NCI-H1694 treated with DMSO at 0.1 percent for 48 hours (cell line): ENCODE data around the gene TTLL11.
A peak's percentile ranks its signal among the peaks of the same experiment; 100 is the strongest.

Experiments used
- DNase-seq: peaks from one replicate; lab custom pipeline; 2025; lab: John Stamatoyannopoulos, UW

TTLL11 gene

DNA sequence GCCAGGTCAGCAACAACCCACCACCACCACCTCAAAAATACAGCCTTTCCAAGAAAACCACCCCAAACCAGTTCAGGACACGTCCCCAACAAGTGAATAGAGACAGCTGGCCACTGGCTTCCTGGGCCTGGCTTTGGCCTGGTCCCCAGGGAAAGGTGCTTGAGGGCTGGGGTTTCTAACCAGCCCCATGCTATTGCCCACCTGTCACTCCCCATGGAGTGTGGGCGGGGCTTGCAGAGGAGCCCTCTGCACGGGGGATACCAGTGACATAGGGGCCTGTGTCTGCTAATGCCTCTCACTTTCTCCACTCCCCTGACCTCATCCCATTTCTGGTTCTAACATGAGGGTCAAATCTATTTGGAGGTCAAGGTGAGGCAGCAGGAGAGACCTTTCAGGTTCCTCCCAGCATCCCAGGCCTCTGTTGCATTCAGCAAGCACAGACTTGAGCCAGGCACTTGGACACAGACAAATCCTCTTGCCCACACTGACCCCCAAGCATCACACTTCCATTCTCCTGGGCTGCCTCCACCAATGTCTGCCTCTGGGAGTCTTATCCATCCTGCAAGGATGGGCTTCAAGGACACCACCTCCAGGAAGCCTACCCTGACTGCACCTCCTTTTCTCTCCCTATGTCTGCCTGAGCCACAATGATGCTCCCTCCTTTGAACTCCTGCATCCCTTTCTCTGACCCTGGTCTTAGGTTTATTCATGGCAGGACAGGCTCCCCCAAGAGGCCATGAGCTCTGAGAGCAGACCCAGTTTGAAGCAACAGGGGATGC is 16.1 kb upstream of the TTLL11 start:
- no peak for DNase-seq

- no peak for DNase-seq
These were observed 14.2 kb upstream of the TTLL11 start for GRCh38 chr9:122107291-122107805.

DNA sequence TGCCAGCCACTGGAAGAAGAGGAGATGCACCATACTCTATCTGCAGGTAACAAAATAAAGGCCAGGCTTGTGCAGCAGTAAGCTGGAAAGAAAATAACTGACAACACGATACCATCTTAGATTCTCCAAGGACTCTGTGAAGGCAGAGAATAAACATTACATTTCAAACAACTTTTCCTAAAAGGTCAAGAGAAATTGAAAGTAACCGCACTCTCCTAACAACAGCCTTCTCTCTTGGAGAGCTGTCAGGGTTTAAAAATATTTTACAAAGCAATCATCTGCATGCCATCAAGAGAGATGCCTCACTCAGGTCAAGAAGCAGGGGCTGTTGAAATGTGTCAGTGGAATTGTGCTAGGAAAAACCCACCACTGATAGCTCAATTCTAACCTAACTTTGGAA is 13.5 kb upstream of the TTLL11 start:
- DNase-seq, result no peak

GRCh38 chr9:122103985-122104384 is 10.9 kb upstream of the TTLL11 start:
- DNase-seq, result no peak

DNA sequence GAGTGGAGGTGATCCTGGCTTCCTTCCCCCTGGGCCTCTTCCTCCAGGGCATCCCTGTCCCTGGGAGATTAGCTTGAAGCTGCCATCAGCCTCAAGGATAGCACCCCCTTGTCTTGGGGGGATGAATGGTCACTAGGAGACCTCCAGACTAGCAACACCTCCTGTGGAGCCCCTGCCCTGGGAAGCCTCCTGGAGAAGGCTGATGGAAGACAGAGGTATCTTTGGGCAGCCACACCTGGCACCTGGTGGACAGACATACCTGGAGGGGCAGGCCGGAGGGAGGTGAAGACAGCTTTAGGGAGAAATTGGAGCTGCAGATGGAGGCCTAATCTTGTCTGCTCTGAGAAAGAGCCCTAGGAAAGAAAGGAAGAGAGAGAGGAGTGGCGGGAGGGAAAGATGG is 9.0 kb upstream of the TTLL11 start:
- DNase-seq, result no peak

DNA sequence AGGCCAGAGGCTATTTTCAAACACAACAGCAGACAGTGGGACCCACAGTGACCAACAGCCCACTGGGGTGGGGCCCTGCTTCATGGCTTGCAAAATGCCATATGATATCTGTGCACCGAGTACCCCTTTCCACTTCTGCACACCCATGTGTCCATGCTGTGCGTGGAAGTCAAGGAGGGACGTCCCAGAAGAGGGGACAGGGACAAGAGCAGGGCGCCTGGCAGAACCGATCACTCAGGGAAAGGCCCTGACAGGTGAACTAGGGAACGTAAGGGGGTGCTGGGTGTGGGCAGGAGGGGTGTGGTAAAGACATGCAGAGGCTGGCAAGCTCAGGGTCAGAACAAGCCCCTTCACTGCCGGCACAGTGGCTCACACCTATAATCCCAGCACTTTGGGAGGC is 7.6 kb upstream of the TTLL11 start:
- DNase-seq, result no peak

DNA sequence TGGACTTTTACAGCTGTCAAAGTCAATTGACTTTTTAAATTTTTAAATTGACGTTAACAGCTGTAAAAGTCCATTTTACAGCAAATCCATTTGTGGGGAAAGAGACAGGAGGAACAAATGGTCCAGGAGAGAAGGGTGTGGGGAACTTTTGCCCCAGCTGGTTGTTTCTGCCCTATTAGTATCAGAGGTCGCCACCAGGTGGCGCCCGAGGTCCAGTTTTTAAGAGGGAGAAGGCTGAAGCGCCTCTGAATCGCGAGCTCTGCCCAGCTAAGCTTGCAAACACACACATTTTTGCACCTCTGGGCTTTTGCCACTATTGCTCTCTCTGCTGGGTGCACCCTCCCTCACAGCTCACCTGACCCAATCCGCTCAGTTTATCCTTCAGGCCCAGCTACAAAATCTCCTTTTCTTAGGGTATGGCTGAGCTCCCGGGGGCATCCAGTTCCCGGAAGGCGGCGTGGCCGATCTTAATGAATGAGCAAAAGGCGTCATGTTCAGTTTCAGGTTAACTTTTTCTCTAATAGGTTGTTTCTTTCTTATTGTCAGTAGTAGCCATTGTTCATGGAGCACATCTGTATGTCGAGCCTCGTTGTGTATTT is 6.3 kb upstream of the TTLL11 start:
- peak; percentile 28 for DNase-seq

DNA sequence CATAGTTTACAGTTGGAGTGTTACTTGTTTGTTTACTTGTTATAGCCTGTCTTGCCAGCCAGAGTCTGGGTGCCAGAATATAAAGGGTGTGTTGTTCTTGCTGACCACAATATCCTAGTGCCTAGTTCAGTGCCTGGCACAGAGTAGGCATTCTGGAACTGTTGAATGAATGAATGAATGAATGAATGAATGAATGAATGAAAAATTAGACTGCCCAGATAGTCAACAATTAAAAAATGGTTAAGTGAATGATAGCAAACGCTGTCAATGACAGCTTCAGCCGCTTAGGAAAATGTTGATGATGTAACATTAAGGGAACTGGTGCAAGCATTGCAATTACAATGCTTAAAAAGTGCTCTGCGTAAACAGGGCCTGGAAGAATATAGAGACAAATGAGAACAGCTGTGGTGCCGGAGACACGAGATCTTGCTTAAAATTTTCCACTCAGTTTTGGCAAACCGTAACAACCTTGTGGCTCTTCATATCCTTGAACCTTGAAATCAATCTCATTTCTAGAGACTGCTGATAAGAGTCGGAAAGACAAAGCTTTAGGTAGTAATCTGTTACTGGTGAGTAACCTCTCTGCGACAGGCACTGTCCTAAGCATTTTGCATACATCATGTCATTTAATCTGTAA is 4.7 kb upstream of the TTLL11 start:
- DNase-seq, result no peak

GRCh38 chr9:122096620-122097415 is 3.7 kb upstream of the TTLL11 start:
- no peak for DNase-seq

GRCh38 chr9:122095010-122095767 is 2.1 kb upstream of the TTLL11 start:
- DNase-seq, result peak; percentile 11

DNA sequence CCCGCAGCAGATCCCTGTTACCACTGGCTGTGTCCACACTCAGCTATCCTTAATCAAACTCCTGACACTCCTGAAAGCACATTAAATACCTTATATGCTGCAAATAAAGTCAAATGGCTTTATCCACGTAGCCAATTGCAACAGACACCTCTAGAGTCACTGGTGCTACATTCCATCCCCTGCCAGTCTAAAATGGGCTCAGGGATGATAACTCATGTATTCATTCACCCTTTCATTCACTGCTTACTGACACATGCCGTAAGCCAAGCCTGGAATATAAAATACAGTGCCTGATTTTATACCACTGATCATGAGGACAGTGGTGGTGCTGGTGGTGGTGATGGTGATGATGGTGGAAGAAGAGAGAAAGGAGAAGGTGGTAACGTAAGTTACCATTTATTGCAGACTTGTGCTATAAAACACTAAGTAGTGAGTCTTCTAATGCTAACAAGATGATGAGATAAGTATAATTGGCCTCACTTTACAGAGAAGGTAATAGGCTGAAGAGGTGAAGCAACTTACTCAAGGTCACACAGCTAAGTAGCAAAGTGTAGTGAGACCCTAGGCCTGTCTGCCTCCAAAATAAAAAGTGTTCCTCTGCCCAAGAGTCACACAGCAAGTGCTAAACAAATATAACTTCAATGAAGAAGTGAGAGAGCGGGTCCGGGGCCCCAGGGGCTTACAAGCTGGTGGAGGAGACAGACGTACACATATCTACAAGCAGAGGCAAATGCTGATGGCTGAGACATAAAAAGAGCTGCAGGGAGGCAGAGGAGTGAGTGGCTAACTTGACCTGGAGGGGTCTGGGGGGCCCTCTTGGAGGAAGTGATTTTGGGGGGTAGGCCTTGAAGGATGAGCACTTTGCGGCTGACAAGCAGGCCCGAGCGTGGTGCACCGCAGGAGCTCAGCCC is 1.2 kb downstream of the TTLL11 start:
- no peak for DNase-seq

- DNase-seq, result no peak
These were observed 2.1 kb downstream of the TTLL11 start for GRCh38 chr9:122090981-122091380.

DNA sequence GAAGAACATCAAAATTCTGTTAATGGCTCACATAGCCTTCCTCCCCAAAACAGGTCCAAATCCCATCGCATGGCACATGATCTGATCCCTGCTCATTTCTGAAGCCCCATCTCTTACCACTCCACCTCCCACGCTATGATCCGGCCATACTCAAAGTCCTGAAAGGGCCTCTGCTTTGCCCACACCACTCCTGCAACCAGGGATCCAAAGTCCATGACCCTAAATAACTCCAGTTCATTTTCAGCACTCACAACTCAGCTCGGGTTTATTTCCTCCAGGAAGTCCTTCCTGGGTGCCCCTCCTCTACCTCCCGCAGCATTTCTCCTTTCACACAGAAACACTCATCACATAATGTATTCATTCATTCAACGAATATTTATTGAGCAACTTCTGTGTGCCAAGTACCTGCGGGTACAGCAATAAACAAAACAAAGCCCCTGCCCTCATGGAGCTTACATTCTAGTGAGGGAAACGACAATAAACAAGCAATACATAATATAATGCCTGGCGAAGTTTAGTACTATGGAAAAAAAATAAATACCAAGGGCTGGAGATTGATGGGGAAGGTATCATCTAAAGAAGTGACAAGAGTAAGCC is 2.7 kb downstream of the TTLL11 start:
- DNase-seq, result no peak

GRCh38 chr9:122088880-122089706 is 4.0 kb downstream of the TTLL11 start:
- no peak for DNase-seq

DNA sequence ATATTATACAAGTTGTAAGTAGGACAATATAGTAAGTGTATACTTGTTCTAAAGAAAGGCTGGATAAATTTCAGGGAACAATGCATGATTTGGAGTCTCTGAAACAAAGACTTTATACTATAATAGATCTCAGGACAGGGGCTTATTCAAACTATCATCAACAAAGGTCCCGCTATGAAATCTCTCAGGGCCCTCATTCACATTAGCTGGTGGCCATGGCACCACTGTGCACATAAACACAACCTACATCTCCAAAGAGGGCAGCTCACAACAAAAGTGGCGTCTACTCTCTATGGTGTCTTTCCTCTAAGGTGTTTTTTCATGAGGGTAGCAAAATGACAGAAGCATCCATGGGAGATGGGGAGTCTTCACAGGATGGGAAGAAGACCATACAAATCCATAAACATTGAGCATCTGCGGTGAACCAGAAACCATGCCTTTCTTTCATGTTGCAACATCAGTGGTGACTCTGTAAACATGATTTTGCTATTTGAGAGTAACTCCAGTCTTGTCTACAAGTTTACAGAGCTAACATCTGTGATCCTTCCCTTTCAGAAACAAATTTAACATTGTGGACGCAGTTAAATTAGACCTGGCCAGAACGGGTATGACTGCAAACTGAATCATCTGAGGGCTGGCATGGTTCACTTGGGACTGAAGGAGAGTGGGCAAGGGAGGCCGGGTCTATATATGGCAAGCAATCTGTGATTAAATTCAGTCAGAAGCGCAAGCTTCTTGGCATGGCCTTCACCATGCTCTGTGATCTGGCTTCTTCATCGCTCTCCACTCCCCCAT is 5.5 kb downstream of the TTLL11 start:
- no peak for DNase-seq

DNA sequence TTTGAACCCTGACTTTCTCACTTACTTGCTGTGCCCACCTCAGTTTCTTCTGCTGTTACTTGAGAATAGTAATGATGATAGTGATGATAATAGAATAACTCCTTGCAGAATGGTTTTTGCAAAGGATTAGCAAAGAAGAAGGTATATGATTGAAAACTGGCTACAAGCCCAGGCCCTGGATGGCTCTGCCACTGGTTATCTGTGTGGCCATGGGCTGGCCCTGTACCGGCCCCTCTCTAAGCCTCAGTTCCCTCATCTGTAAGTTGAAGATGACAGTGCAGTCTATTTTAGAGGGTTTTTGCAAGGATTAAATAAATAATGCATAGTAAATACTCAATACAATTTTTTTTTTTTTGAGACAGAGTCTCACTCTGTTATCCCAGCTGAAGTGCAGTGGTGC is 6.2 kb downstream of the TTLL11 start:
- no peak for DNase-seq

GRCh38 chr9:122085260-122085659 is 7.8 kb downstream of the TTLL11 start:
- no peak for DNase-seq

GRCh38 chr9:122084026-122084675 is 9.0 kb downstream of the TTLL11 start:
- DNase-seq, result no peak
